ENCODE results near the gene RALGAPA2. TPM values are rescaled to one million over a fixed set of nuclear protein-coding genes. Genes with fewer than 3 reads are reported as not detected.

RALGAPA2 gene
- total RNA-seq, 6 experiments from 2014 or later = 2.4 to 3.7 (median 3.2) TPM

DNA sequence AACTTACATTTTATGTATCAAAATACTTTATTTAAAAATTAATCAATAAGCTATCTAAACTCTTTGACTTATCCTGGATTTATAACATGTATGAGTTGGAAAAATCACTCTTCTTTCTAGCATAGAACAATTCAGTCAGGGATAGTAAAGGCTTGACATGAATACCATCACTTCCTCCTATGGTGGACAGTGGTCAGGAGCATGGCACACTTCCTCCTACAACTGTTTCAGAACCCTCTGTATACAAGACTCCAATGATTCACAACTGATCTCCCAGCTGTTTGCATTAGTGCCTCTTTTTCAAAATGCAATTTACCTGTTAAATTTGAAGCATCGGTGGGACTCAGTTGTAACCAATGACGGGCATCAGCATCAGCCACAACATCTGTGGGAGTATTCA lies 129.7 kb downstream of the RALGAPA2 start:
- no peak overlapping the region for H3K27ac Mint-ChIP-seq
- no peaks in the 10 kb centered on the region for H3K9me3 Mint-ChIP-seq
- H3K4me1 Mint-ChIP-seq (ENCODE audit: low read depth) = no peaks in the 10 kb centered on the region
- H3K4me3 Mint-ChIP-seq = no peak overlapping the region
- no peaks in the 10 kb centered on the region for H3K27me3 Mint-ChIP-seq (ENCODE audit: insufficient read depth)
- TF ChIP-seq, protein P1, sequence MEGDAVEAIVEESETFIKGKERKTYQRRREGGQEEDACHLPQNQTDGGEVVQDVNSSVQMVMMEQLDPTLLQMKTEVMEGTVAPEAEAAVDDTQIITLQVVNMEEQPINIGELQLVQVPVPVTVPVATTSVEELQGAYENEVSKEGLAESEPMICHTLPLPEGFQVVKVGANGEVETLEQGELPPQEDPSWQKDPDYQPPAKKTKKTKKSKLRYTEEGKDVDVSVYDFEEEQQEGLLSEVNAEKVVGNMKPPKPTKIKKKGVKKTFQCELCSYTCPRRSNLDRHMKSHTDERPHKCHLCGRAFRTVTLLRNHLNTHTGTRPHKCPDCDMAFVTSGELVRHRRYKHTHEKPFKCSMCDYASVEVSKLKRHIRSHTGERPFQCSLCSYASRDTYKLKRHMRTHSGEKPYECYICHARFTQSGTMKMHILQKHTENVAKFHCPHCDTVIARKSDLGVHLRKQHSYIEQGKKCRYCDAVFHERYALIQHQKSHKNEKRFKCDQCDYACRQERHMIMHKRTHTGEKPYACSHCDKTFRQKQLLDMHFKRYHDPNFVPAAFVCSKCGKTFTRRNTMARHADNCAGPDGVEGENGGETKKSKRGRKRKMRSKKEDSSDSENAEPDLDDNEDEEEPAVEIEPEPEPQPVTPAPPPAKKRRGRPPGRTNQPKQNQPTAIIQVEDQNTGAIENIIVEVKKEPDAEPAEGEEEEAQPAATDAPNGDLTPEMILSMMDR (IDR thresholded peaks at IDR 0.05) = no peak
- no peak for DNase-seq
- H3K36me3 Mint-ChIP-seq (ENCODE audit: low read depth) = no peaks in the 10 kb centered on the region

DNA sequence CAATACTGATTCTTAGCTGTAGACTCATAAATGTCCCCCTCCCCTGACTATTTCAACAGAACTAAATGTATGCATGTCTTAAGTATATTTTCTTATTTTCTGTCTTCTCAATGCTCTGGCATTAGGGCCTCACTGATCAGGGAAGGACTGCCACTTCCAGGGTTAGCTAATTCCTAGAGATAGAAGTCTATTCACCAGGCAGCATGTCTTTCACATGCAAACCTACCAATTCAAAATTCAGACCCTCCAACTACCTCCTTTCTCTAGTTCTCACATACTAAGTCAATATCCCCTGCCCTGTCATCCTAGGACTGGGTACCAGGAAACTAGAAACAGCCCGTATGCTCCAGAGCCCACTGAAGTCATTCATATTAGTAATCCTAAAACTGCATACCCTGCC lies 132.3 kb downstream of the RALGAPA2 start:
- H3K4me3 Mint-ChIP-seq = no peak overlapping the region
- TF ChIP-seq, protein P1 (IDR thresholded peaks at IDR 0.05) = no peak
- H3K36me3 Mint-ChIP-seq (ENCODE audit: low read depth) = no peaks in the 10 kb centered on the region
- no peak for DNase-seq
- no peaks in the 10 kb centered on the region for H3K27me3 Mint-ChIP-seq (ENCODE audit: insufficient read depth)
- no peaks in the 10 kb centered on the region for H3K9me3 Mint-ChIP-seq
- no peaks in the 10 kb centered on the region for H3K4me1 Mint-ChIP-seq (ENCODE audit: low read depth)
- no peak overlapping the region for H3K27ac Mint-ChIP-seq

DNA sequence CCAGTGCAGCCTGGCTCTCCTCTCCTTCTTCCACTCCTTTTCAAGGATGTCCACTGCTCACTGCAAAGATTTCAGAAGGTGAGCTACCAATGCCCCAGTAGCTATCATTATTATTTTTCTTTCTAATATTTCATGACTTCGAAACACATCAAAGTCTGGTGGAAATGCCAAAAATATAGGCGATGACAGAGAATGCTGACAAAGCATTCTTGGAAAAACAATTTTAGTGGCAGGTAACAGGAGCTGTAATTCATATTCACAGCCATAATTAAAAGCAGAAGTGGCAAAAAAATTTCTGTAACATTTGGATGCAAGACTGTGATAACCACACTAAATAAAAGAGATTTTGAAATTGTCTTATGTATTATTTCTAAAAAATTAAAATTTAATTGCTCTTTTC lies 133.6 kb downstream of the RALGAPA2 start:
- Mint-ChIP-seq H3K4me3 (no peak overlapping the region), H3K4me1 (ENCODE audit: low read depth) (no peaks in the 10 kb centered on the region), H3K27me3 (ENCODE audit: insufficient read depth) (no peaks in the 10 kb centered on the region; the same call in 1 of the 2 replicates), H3K27ac (no peak overlapping the region), H3K36me3 (ENCODE audit: low read depth) (no peaks in the 10 kb centered on the region), H3K9me3 (no peaks in the 10 kb centered on the region)
- TF ChIP-seq, protein P1 (IDR thresholded peaks at IDR 0.05) = no peak
- DNase-seq = no peak

DNA sequence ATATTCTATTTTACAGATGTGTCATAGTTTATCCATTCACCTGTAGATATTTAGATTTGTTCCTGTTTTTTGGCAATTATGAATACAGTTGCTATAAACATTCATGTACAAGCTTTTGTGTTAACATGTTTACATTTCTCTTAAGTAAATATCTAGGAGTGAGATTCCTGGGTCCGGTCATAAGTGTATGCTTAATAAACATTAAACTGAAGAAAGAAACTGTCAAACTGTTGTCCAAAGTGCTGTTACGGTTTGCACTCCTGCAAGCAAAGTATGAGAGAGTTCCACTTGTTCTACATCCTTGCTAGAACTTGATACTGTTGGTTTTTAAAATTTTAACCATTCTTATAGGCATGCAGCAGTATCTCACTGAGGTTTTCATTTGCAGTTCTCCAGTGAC lies 138.6 kb downstream of the RALGAPA2 start:
- Mint-ChIP-seq H3K27ac (no peak overlapping the region), H3K4me3 (no peak overlapping the region), H3K9me3 (no peaks in the 10 kb centered on the region), H3K36me3 (ENCODE audit: low read depth) (no peaks in the 10 kb centered on the region), H3K27me3 (ENCODE audit: insufficient read depth) (no peaks in the 10 kb centered on the region; the same call in 1 of the 2 replicates), H3K4me1 (ENCODE audit: low read depth) (no peaks in the 10 kb centered on the region)
- TF ChIP-seq, protein P1 (IDR thresholded peaks at IDR 0.05) = no peak
- no peak for DNase-seq

DNA sequence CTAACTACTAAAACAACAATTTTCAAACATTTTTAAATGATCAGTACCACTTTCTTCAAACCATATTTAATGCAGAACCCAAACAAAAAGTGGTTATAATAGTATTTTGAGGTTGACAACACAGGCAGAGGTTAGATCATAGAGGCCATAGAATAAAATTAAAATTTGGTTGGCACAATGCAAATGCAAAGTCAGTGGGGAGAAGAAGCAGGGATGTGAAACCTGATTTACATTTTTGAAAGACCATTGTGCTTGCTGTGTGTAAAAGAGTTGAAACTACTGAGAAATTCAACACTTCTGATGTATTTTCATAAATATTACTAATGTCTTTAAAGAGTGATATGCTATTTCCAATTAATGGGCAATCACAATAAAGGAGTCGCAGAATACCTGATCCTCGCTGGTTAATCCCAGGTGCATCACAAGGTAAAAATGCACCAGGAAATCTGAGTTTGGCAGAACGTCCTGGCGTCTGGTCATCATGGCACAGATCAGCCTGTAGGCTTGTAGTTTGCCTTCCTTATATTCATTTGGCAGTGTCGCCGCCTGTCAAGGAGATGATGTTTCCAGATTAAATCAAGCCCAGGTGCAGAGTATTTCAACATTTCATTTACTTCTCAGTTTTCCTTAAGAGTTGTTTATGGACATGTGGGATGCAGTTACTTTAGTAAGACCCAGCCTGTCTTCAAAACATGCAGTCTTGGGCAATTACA lies 141.2 kb downstream of the RALGAPA2 start:
- no peaks in the 10 kb centered on the region for H3K36me3 Mint-ChIP-seq (ENCODE audit: low read depth)
- H3K27ac Mint-ChIP-seq = no peak overlapping the region
- H3K4me1 Mint-ChIP-seq (ENCODE audit: low read depth) = no peaks in the 10 kb centered on the region
- H3K27me3 Mint-ChIP-seq (ENCODE audit: insufficient read depth) = no peaks in the 10 kb centered on the region; the same call in 1 of the 2 replicates
- DNase-seq = no peak
- no peak overlapping the region for H3K4me3 Mint-ChIP-seq
- H3K9me3 Mint-ChIP-seq = no peaks in the 10 kb centered on the region
- TF ChIP-seq, protein P1 (IDR thresholded peaks at IDR 0.05) = no peak
